ENCODE results near the gene ZMYND15. TPM values are rescaled to one million over a fixed set of nuclear protein-coding genes. Genes with fewer than 3 reads are reported as not detected.

Gene ZMYND15
- total RNA-seq, 6 donors from 2014 or later: 3.5 to 22.8 (median 11.9) TPM

DNA sequence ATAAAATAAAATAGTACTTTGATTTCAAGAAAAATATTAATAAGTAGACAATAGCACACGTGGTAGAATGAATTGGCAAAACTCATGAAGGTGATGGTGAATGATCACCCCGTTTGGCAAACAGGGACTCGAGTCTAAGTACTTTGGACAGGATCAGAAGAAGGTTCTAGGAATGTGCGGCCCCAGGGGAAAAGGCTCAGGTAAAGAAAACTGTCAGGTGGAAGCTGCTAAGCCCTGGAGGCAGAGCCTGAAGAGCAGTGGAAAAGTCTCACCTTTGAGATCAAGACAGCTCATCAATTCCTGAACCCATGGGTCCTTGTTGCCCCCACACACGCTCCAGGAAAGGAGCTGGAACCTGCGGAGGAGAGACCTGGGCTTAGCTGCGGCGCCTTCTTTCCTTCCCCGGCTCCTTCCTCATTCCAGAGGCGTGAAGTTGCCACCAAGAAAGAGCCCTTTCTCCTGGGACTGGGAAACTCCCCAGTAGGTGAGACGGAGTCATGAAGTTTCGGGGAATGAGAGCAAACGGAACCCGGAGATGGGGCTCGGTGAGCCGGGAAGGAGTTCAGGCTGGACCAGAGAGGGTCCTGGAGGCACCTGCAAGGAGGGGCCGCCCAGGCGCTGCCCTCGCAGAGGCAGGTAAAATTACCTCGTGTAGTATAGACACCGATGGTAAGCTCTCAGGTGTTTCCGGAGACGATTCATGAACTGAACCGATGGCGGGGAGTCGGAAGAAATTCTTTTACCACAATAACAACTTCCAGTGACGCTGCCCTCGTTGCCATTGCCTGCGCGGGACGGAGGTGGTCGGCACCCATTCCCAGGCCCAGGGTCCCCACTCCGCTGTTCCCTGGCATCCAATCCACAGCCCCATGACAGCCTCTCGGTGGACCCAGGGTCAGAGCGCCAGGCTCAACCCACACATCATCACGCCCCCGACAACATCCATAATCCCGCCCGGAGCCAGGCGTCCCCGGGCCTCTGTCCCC lies 1.2 kb upstream of the ZMYND15 start:
- Histone ChIP-seq H3K9me3 (no peaks in the 10 kb centered on the region), H3K27me3 (no peaks in the 10 kb centered on the region), H3K36me3 (peaks cover 0 to 11% (median 4%) of the 10 kb centered on the region in 4 donors), H3K27ac (peak overlapping the region; percentile 82 to 94 (median 85)), H3K4me1 (peaks cover 9 to 24% (median 20%) of the 10 kb centered on the region in 4 donors), H3K4me3 (peak overlapping the region; percentile 62 to 94 (median 74))
- DNase-seq (peak in 1 of 2 donors; percentile 77), ATAC-seq (ENCODE audit: low FRiP score in 2 of 2) (peak; percentile 16 to 63)
- TF ChIP-seq, protein P1, sequence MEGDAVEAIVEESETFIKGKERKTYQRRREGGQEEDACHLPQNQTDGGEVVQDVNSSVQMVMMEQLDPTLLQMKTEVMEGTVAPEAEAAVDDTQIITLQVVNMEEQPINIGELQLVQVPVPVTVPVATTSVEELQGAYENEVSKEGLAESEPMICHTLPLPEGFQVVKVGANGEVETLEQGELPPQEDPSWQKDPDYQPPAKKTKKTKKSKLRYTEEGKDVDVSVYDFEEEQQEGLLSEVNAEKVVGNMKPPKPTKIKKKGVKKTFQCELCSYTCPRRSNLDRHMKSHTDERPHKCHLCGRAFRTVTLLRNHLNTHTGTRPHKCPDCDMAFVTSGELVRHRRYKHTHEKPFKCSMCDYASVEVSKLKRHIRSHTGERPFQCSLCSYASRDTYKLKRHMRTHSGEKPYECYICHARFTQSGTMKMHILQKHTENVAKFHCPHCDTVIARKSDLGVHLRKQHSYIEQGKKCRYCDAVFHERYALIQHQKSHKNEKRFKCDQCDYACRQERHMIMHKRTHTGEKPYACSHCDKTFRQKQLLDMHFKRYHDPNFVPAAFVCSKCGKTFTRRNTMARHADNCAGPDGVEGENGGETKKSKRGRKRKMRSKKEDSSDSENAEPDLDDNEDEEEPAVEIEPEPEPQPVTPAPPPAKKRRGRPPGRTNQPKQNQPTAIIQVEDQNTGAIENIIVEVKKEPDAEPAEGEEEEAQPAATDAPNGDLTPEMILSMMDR (IDR thresholded peaks at IDR 0.05): no peak
- TF ChIP-seq EP300 (IDR thresholded peaks at IDR 0.05) (no peak), POLR2AphosphoS5 (IDR thresholded peaks at IDR 0.05) (peak in 1 of 2 donors; percentile 58), POLR2A (IDR thresholded peaks at IDR 0.05) (peak in 2 of 4 donors; percentile 47 to 62)
- WGBS, 2 donors: 13 to 24% methylated on average over 26 to 36 of the region's 41 CpGs

DNA sequence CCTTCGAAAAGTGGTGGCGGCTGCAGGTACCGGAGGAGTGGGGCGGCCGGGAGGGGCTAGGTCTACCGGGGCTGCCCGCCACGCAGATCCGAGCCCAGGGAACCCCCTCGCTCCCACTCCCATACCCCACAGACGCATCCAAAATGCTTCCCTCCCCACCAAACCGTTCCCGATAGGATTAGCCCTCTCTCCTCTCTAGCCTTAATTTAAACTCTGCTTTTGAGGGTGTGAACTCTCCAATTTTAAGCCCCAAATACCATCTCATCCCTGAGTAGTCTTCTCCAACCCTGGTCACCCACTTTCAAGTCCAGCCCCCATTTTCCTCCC lies 355 bp downstream of the ZMYND15 start:
- DNase-seq (no peak), ATAC-seq (ENCODE audit: low FRiP score in 2 of 2) (no peak)
- Histone ChIP-seq H3K9me3 (no peaks in the 10 kb centered on the region), H3K36me3 (peaks cover 0 to 3% (median 0%) of the 10 kb centered on the region in 4 donors), H3K4me1 (peaks cover 9 to 24% (median 19%) of the 10 kb centered on the region in 4 donors), H3K4me3 (peak overlapping the region in 3 of 4 donors; percentile 62 to 79 (median 68)), H3K27me3 (no peaks in the 10 kb centered on the region), H3K27ac (peak overlapping the region in 3 of 4 donors; percentile 82 to 94 (median 85))
- TF ChIP-seq EP300 (IDR thresholded peaks at IDR 0.05): no peak
- TF ChIP-seq, protein P1 (IDR thresholded peaks at IDR 0.05): no peak
- TF ChIP-seq POLR2AphosphoS5 (IDR thresholded peaks at IDR 0.05): no peak
- no peak for TF ChIP-seq POLR2A (IDR thresholded peaks at IDR 0.05)
- WGBS, 2 donors: 13 to 28% methylated on average over 12 to 13 of the region's 13 CpGs

DNA sequence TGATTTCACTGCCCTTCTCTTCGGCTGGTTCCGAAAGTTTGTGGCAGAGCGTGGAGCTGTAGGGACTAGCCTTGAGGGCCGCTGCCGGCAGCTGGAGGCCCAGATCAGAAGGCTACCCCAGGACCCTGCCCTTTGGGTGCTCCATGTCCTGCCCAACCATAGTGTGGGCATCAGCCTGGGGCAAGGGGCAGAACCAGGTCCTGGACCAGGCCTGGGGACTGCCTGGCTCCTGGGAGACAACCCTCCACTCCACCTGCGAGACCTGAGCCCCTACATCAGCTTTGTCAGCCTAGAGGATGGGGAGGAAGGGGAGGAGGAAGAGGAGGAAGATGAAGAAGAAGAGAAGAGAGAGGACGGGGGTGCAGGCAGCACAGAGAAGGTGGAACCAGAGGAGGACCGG lies 951 bp downstream of the ZMYND15 start:
- ATAC-seq (ENCODE audit: low FRiP score in 2 of 2): no peak
- H3K27ac ChIP-seq: peak overlapping the region in 1 of 4 donors; percentile 94
- DNase-seq: peak in 1 of 2 donors; percentile 45
- H3K4me3 ChIP-seq: peak overlapping the region in 1 of 4 donors; percentile 79
- WGBS, 2 donors: 95 to 97% methylated on average over 8 of the region's 8 CpGs
- H3K4me1 ChIP-seq: peaks cover 9 to 29% (median 23%) of the 10 kb centered on the region in 4 donors
- H3K9me3 ChIP-seq: no peaks in the 10 kb centered on the region
- TF ChIP-seq EP300 (IDR thresholded peaks at IDR 0.05) (no peak), POLR2AphosphoS5 (IDR thresholded peaks at IDR 0.05) (no peak), POLR2A (IDR thresholded peaks at IDR 0.05) (no peak)
- TF ChIP-seq, protein P1 (IDR thresholded peaks at IDR 0.05): no peak
- no peaks in the 10 kb centered on the region for H3K27me3 ChIP-seq
- no peaks in the 10 kb centered on the region for H3K36me3 ChIP-seq

DNA sequence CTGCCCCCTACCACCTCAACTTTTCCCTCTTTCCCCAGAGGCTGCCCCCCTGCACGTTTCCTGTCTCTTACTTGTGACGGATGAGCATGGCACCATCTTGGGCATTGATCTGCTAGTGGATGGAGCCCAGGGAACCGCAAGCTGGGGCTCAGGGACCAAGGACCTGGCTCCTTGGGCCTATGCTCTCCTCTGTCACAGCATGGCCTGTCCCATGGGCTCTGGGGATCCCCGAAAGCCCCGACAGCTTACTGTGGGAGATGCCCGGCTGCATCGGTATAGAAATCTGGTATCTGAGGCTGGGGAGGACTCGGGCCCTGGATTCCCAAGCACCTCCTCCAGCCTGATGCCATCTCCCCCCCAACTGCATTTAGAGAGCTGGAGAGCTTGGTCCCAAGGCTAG lies 1.9 kb downstream of the ZMYND15 start:
- DNase-seq (no peak), ATAC-seq (ENCODE audit: low FRiP score in 2 of 2) (no peak)
- no peaks in the 10 kb centered on the region for H3K27me3 ChIP-seq
- H3K27ac ChIP-seq: no peak overlapping the region
- TF ChIP-seq EP300 (IDR thresholded peaks at IDR 0.05) (no peak), POLR2AphosphoS5 (IDR thresholded peaks at IDR 0.05) (no peak), POLR2A (IDR thresholded peaks at IDR 0.05) (no peak)
- TF ChIP-seq, protein P1 (IDR thresholded peaks at IDR 0.05): no peak
- 90 to 92% methylated on average over 4 to 8 of the region's 8 CpGs for WGBS, 2 donors
- no peaks in the 10 kb centered on the region for H3K9me3 ChIP-seq
- no peaks in the 10 kb centered on the region for H3K36me3 ChIP-seq
- peaks cover 9 to 31% (median 21%) of the 10 kb centered on the region in 4 donors for H3K4me1 ChIP-seq
- H3K4me3 ChIP-seq: no peak overlapping the region
